GM23338 (cell line): ENCODE results near the gene FAM53B. TPM values are rescaled to one million over a fixed set of nuclear protein-coding genes. Genes with fewer than 3 reads are reported as not detected.

Experiments used
- ATAC-seq: fragments of 200-7000 bp; cut with Tn5 transposase; 3 replicates; pipeline ENCODE4 v1.9.1; 2020
- DNase-seq: peaks from one replicate; pipeline ENCODE4 v3.0.0-alpha.2; 2015; ENCODE audit warnings: low spot score
- H2AFZ ChIP-seq: fragments of 200-600 bp; sonication (generic); 2 replicates; pipeline ENCODE4 v1.8.0; 2016; ENCODE audit warnings: antibody characterized with exemption, mild to moderate bottlenecking, moderate library complexity
- H3F3A ChIP-seq: fragments of 200-600 bp; sonication (generic); replicated peaks from 2 replicates; pipeline ENCODE4 v1.8.0; 2017; ENCODE audit warnings: antibody characterized with exemption, mixed run types, low read depth
- H3K27ac ChIP-seq: fragments of 200-600 bp; sonication (generic); 2 replicates; pipeline ENCODE4 v1.6.1; 2016; ENCODE audit warnings: low read depth
- H3K27me3 ChIP-seq: fragments of 200-600 bp; sonication (generic); 2 replicates; pipeline ENCODE4 v1.8.0; 2016; ENCODE audit warnings: mild to moderate bottlenecking, mixed run types, moderate library complexity; ENCODE audit not compliant: insufficient read depth
- H3K36me3 ChIP-seq: fragments of 200-600 bp; sonication (generic); 2 replicates; pipeline ENCODE4 v1.8.0; 2016; ENCODE audit warnings: mild to moderate bottlenecking; ENCODE audit not compliant: insufficient read depth
- H3K4me1 ChIP-seq: fragments of 200-600 bp; sonication (generic); 2 replicates; pipeline ENCODE4 v1.8.0; 2016; ENCODE audit warnings: mild to moderate bottlenecking, moderate library complexity; ENCODE audit not compliant: insufficient read depth
- H3K4me2 ChIP-seq: fragments of 200-600 bp; sonication (generic); 2 replicates; pipeline ENCODE4 v1.7.1; 2017; ENCODE audit warnings: mixed run types
- H3K4me3 ChIP-seq: fragments of 200-600 bp; sonication (generic); 2 replicates; pipeline ENCODE4 v1.6.1; 2016; ENCODE audit warnings: mixed run types
- H3K79me2 ChIP-seq: fragments of 200-600 bp; sonication (generic); replicated peaks from 2 replicates; pipeline ENCODE4 v1.8.0; 2017; ENCODE audit warnings: mild to moderate bottlenecking; ENCODE audit not compliant: insufficient read depth
- H3K9me2 ChIP-seq: fragments of 200-600 bp; sonication (generic); 2 replicates; pipeline ENCODE4 v1.8.0; 2017; ENCODE audit not compliant: insufficient read depth
- H4K20me1 ChIP-seq: fragments of 200-600 bp; sonication (generic); replicated peaks from 2 replicates; pipeline ENCODE4 v1.8.0; 2017; ENCODE audit warnings: mild to moderate bottlenecking; ENCODE audit not compliant: insufficient read depth
- H3K27ac Mint-ChIP-seq: 2 replicates; pipeline ENCODE4 v1.8.0; 2020; ENCODE audit warnings: inconsistent platforms, mild to moderate bottlenecking, moderate library complexity, mixed read lengths
- H3K27me3 Mint-ChIP-seq: 3 replicates; pipeline ENCODE4 v1.8.0; 2022; ENCODE audit warnings: low read depth, mild to moderate bottlenecking, moderate library complexity, mixed read lengths, inconsistent platforms; ENCODE audit not compliant: insufficient read depth, poor library complexity
- H3K36me3 Mint-ChIP-seq: 3 replicates; pipeline ENCODE4 v1.8.0; 2021; ENCODE audit warnings: low read depth, mild to moderate bottlenecking, inconsistent platforms, moderate library complexity, mixed read lengths
- H3K4me1 Mint-ChIP-seq: 3 replicates; pipeline ENCODE4 v1.8.0; 2020; ENCODE audit warnings: mild to moderate bottlenecking, inconsistent platforms, mixed read lengths
- H3K4me3 Mint-ChIP-seq: 3 replicates; pipeline ENCODE4 v1.8.0; 2021; ENCODE audit warnings: moderate library complexity, mild to moderate bottlenecking, inconsistent platforms, mixed read lengths
- H3K9me3 Mint-ChIP-seq: 3 replicates; pipeline ENCODE4 v1.8.0; 2020; ENCODE audit warnings: moderate library complexity, mild to moderate bottlenecking, inconsistent platforms, mixed read lengths
- CREB1 ChIP-seq: fragments of 250-450 bp; sonication (Bioruptor Pico); IDR thresholded peaks from 2 replicates; pipeline ENCODE4 v1.5.0; 2020; ENCODE audit warnings: low read depth, mild to moderate bottlenecking, moderate library complexity
- CTCF ChIP-seq, 2 experiments: fragments of 200-600 bp in 1 of 2; sonication (generic) in 1 of 2; conservative IDR thresholded peaks; 2 replicates each; pipeline versions ENCODE4 v1.5.1 to v1.6.1; 2016 to 2017; ENCODE audit warnings: antibody characterized with exemption in 2 of 2, low read depth in 2 of 2, mild to moderate bottlenecking in 2 of 2, moderate library complexity in 1 of 2
- ETS1 ChIP-seq: IDR thresholded peaks from 2 replicates; pipeline ENCODE4 v1.6.1; 2016; ENCODE audit warnings: antibody characterized with exemption
- EZH2 ChIP-seq: fragments of 200-600 bp; sonication (generic); IDR thresholded peaks from one replicate; pipeline ENCODE4 v1.8.0; 2017; ENCODE audit warnings: antibody characterized with exemption, mild to moderate bottlenecking, low read depth; ENCODE audit not compliant: unreplicated experiment
- EZH2phosphoT487 ChIP-seq: fragments of 200-600 bp; sonication (generic); IDR thresholded peaks from one replicate; pipeline ENCODE4 v1.8.1; 2018; ENCODE audit warnings: antibody characterized with exemption; ENCODE audit not compliant: unreplicated experiment
- JUNB ChIP-seq: IDR thresholded peaks from one replicate; pipeline ENCODE4 v1.6.1; 2016; ENCODE audit warnings: antibody characterized with exemption; ENCODE audit not compliant: unreplicated experiment
- NANOG ChIP-seq: IDR thresholded peaks from 2 replicates; pipeline ENCODE4 v1.6.1; 2016; ENCODE audit warnings: antibody characterized with exemption, borderline replicate concordance
- POLR2AphosphoS5 ChIP-seq: IDR thresholded peaks from 2 replicates; pipeline ENCODE4 v1.6.1; 2016; ENCODE audit warnings: antibody characterized with exemption, low read depth
- STAT1 ChIP-seq: IDR thresholded peaks from one replicate; pipeline ENCODE4 v1.6.1; 2016; ENCODE audit warnings: antibody characterized with exemption; ENCODE audit not compliant: unreplicated experiment
- ZNF114 ChIP-seq: fragments of 250-450 bp; sonication (Bioruptor Pico); IDR thresholded peaks from 2 replicates; pipeline ENCODE4 v1.5.0; 2020; ENCODE audit warnings: mild to moderate bottlenecking, moderate library complexity
- ZNF331 ChIP-seq: fragments of 250-450 bp; sonication (Bioruptor Pico); IDR thresholded peaks from 2 replicates; pipeline ENCODE4 v1.5.0; 2020; ENCODE audit warnings: low read depth, mild to moderate bottlenecking, moderate library complexity
- ZNF462 ChIP-seq: fragments of 250-450 bp; sonication (Bioruptor Pico); IDR thresholded peaks from 2 replicates; pipeline ENCODE4 v1.5.0; 2020; ENCODE audit warnings: mild to moderate bottlenecking, moderate library complexity
- polyA plus RNA-seq: library from polyadenylated mRNA; unstranded; fragments of >200 nt; fragmentation: Nextera tagmentation; extraction: Ambion mirVana; gene quantifications from 2 replicates; pipeline ENCODE4 v1.2.1, GENCODE V29; 2016
- total RNA-seq: library from RNA; depleted of rRNA; stranded (reverse); fragments of >200 nt; shearing (Covaris generic); gene quantifications from 2 replicates; pipeline ENCODE4 v1.2.3, GENCODE V29; 2014
- TF ChIP-seq, protein P1 (sequence below): IDR thresholded peaks from one replicate; pipeline ENCODE4 v1.6.1; 2018; ENCODE audit warnings: antibody characterized with exemption; ENCODE audit not compliant: unreplicated experiment

The FAM53B gene
- total and polyA plus RNA-seq, 2 experiments from 2014 or later = 3.0 to 20.3 TPM

GRCh38 chr10:124708246-124708779, 35.9 kb downstream of the FAM53B start:
- TF ChIP-seq POLR2AphosphoS5 (no peak), ZNF331 (no peak), ZNF114 (no peak), CTCF (conservative IDR thresholded peaks at IDR 0.05; ENCODE audit: low read depth in 2 of 2) (no peak), CREB1 (CRISPR knock-in tag) (no peak), ETS1 (no peak), EZH2phosphoT487 (no peak), NANOG (no peak), EZH2 (no peak), JUNB (no peak), ZNF462 (no peak), STAT1 (no peak)
- TF ChIP-seq, protein P1, sequence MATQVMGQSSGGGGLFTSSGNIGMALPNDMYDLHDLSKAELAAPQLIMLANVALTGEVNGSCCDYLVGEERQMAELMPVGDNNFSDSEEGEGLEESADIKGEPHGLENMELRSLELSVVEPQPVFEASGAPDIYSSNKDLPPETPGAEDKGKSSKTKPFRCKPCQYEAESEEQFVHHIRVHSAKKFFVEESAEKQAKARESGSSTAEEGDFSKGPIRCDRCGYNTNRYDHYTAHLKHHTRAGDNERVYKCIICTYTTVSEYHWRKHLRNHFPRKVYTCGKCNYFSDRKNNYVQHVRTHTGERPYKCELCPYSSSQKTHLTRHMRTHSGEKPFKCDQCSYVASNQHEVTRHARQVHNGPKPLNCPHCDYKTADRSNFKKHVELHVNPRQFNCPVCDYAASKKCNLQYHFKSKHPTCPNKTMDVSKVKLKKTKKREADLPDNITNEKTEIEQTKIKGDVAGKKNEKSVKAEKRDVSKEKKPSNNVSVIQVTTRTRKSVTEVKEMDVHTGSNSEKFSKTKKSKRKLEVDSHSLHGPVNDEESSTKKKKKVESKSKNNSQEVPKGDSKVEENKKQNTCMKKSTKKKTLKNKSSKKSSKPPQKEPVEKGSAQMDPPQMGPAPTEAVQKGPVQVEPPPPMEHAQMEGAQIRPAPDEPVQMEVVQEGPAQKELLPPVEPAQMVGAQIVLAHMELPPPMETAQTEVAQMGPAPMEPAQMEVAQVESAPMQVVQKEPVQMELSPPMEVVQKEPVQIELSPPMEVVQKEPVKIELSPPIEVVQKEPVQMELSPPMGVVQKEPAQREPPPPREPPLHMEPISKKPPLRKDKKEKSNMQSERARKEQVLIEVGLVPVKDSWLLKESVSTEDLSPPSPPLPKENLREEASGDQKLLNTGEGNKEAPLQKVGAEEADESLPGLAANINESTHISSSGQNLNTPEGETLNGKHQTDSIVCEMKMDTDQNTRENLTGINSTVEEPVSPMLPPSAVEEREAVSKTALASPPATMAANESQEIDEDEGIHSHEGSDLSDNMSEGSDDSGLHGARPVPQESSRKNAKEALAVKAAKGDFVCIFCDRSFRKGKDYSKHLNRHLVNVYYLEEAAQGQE = no peak
- Mint-ChIP-seq H3K36me3 (peaks cover 6% of the 10 kb centered on the region; the same call in 2 of the 3 replicates), H3K27ac (peak overlapping the region; percentile 16; the same call in 1 of the 2 replicates), H3K4me3 (no peak overlapping the region), H3K9me3 (no peaks in the 10 kb centered on the region), H3K27me3 (peaks cover 8% of the 10 kb centered on the region), H3K4me1 (peaks cover 26% of the 10 kb centered on the region)
- Histone ChIP-seq H3K4me3 (no peak overlapping the region), H3K27ac (no peak overlapping the region; the same call in 1 of the 2 replicates), H2AFZ (no peak overlapping the region), H3F3A (no peaks in the 10 kb centered on the region), H4K20me1 (peaks cover 13% of the 10 kb centered on the region; the same call in 1 of the 2 replicates), H3K4me1 (0 out of 2 replicates have a peak, but pooled peaks cover 8% of the 10 kb centered on the region), H3K27me3 (no peaks in the 10 kb centered on the region), H3K79me2 (peaks cover 12% of the 10 kb centered on the region), H3K4me2 (no peak overlapping the region), H3K36me3 (no peaks in the 10 kb centered on the region; the same call in 1 of the 2 replicates), H3K9me2 (no peaks in the 10 kb centered on the region)
- no peak for DNase-seq
- peak; percentile 55 for ATAC-seq
